ENCODE data around the gene CSTPP1. TPM values are rescaled to one million over a fixed set of nuclear protein-coding genes. Genes with fewer than 3 reads are reported as not detected.
A peak's percentile ranks its signal among the peaks of the same experiment; 100 is the strongest.

Gene CSTPP1
- total RNA-seq, 1 donor from 2014 or later = 4.1 TPM

- no peak for ATAC-seq
- DNase-seq (ENCODE audit: low spot score) = no peak
Observed at GRCh38 chr11:47154616-47155570, 218.3 kb downstream of the CSTPP1 start.

GRCh38 chr11:47155879-47156278 lies 219.3 kb downstream of the CSTPP1 start:
- DNase-seq (ENCODE audit: low spot score) (no peak), ATAC-seq (no peak)

GRCh38 chr11:47156333-47156732 lies 219.8 kb downstream of the CSTPP1 start:
- ATAC-seq = no peak

GRCh38 chr11:47156951-47157350 lies 220.4 kb downstream of the CSTPP1 start:
- DNase-seq (ENCODE audit: low spot score) (no peak), ATAC-seq (no peak)

More at GRCh38 chr11:47156333-47156732, 219.8 kb downstream of the CSTPP1 start:
- DNase-seq (ENCODE audit: low spot score) = no peak

- DNase-seq (ENCODE audit: low spot score) (no peak), ATAC-seq (no peak)
Observed at GRCh38 chr11:47157805-47158204, 221.2 kb downstream of the CSTPP1 start.

- DNase-seq (ENCODE audit: low spot score) = no peak
- ATAC-seq = no peak
Observed at GRCh38 chr11:47158242-47158641, 221.7 kb downstream of the CSTPP1 start.

- ATAC-seq = no peak
- DNase-seq (ENCODE audit: low spot score) = no peak
Observed at GRCh38 chr11:47160753-47161133, 224.2 kb downstream of the CSTPP1 start.

GRCh38 chr11:47161134-47161854 lies 224.7 kb downstream of the CSTPP1 start:
- DNase-seq (ENCODE audit: low spot score) = peak; percentile 63
- ATAC-seq = peak; percentile 79

- ATAC-seq (no peak), DNase-seq (ENCODE audit: low spot score) (no peak)
Observed at GRCh38 chr11:47161890-47162289, 225.3 kb downstream of the CSTPP1 start.

- ATAC-seq (no peak), DNase-seq (ENCODE audit: low spot score) (no peak)
Observed at GRCh38 chr11:47162426-47162825, 225.9 kb downstream of the CSTPP1 start.

- no peak for ATAC-seq
Observed at GRCh38 chr11:47163193-47163592, 226.6 kb downstream of the CSTPP1 start.

GRCh38 chr11:47163898-47164297 lies 227.3 kb downstream of the CSTPP1 start:
- no peak for DNase-seq (ENCODE audit: low spot score)
- ATAC-seq = no peak

More at GRCh38 chr11:47163193-47163592, 226.6 kb downstream of the CSTPP1 start:
- no peak for DNase-seq (ENCODE audit: low spot score)

GRCh38 chr11:47164321-47164720 lies 227.8 kb downstream of the CSTPP1 start:
- DNase-seq (ENCODE audit: low spot score) = no peak
- ATAC-seq = no peak

GRCh38 chr11:47165253-47165840 lies 228.8 kb downstream of the CSTPP1 start:
- ATAC-seq = no peak
- no peak for DNase-seq (ENCODE audit: low spot score)

- no peak for DNase-seq (ENCODE audit: low spot score)
Observed at GRCh38 chr11:47166368-47166767, 229.8 kb downstream of the CSTPP1 start.

GRCh38 chr11:47171061-47171838 lies 234.7 kb downstream of the CSTPP1 start:
- ATAC-seq (no peak), DNase-seq (ENCODE audit: low spot score) (no peak)

More at GRCh38 chr11:47166368-47166767, 229.8 kb downstream of the CSTPP1 start:
- no peak for ATAC-seq

- no peak for DNase-seq (ENCODE audit: low spot score)
Observed at GRCh38 chr11:47171856-47172255, 235.3 kb downstream of the CSTPP1 start.

GRCh38 chr11:47172740-47173336 lies 236.3 kb downstream of the CSTPP1 start:
- DNase-seq (ENCODE audit: low spot score) (no peak), ATAC-seq (peak; percentile 8)

More at GRCh38 chr11:47171856-47172255, 235.3 kb downstream of the CSTPP1 start:
- no peak for ATAC-seq

GRCh38 chr11:47175746-47176327 lies 239.3 kb downstream of the CSTPP1 start:
- DNase-seq (ENCODE audit: low spot score) (no peak), ATAC-seq (no peak)
